GM19468 (cell line): ENCODE measurements around the gene RNFT2.

Experiments used
- ATAC-seq: cut with Tn5 transposase; IDR thresholded peaks from one replicate; pipeline ENCODE4 v1.9.1; 2021; ENCODE audit warnings: mild to moderate bottlenecking, moderate library complexity, moderate number of reproducible peaks; ENCODE audit not compliant: unreplicated experiment; ENCODE audit errors: extremely low read depth

RNFT2 gene

GRCh38 chr12:116708826-116709756, 29.0 kb upstream of the RNFT2 start:
- ATAC-seq, result peak; percentile 53

- ATAC-seq, result no peak
Measured at GRCh38 chr12:116709768-116710167, 28.3 kb upstream of the RNFT2 start.

GRCh38 chr12:116710370-116711150, 27.6 kb upstream of the RNFT2 start:
- no peak for ATAC-seq

- no peak for ATAC-seq
Measured at GRCh38 chr12:116712458-116713303, 25.4 kb upstream of the RNFT2 start.

- no peak for ATAC-seq
Measured at GRCh38 chr12:116713527-116713926, 24.6 kb upstream of the RNFT2 start.

- ATAC-seq, result no peak
Measured at GRCh38 chr12:116714175-116714574, 23.9 kb upstream of the RNFT2 start.

GRCh38 chr12:116717466-116718437, 20.4 kb upstream of the RNFT2 start:
- no peak for ATAC-seq

GRCh38 chr12:116718655-116719454, 19.3 kb upstream of the RNFT2 start:
- ATAC-seq, result no peak

- ATAC-seq, result no peak
Measured at GRCh38 chr12:116719731-116720528, 18.2 kb upstream of the RNFT2 start.

- ATAC-seq, result no peak
Measured at GRCh38 chr12:116722245-116722644, 15.9 kb upstream of the RNFT2 start.

- ATAC-seq, result no peak
Measured at GRCh38 chr12:116726694-116727093, 11.4 kb upstream of the RNFT2 start.

GRCh38 chr12:116727261-116727660, 10.9 kb upstream of the RNFT2 start:
- no peak for ATAC-seq

- no peak for ATAC-seq
Measured at GRCh38 chr12:116727891-116728290, 10.2 kb upstream of the RNFT2 start.

GRCh38 chr12:116731801-116732200, 6.3 kb upstream of the RNFT2 start:
- no peak for ATAC-seq

GRCh38 chr12:116734156-116734768, 3.9 kb upstream of the RNFT2 start:
- ATAC-seq, result no peak

- ATAC-seq, result no peak
Measured at GRCh38 chr12:116735084-116735483, 3.0 kb upstream of the RNFT2 start.

GRCh38 chr12:116735951-116736599, 2.0 kb upstream of the RNFT2 start:
- no peak for ATAC-seq
